ENCODE results near the gene BRSK1. TPM values are rescaled to one million over a fixed set of nuclear protein-coding genes. Genes with fewer than 3 reads are reported as not detected.

The BRSK1 gene
- total and polyA plus RNA-seq, 2 of the 13 experiments (the other 11 are each of a cell fraction or from before 2014, with no cell fraction given) = 0.18 to 1.2 TPM

DNA sequence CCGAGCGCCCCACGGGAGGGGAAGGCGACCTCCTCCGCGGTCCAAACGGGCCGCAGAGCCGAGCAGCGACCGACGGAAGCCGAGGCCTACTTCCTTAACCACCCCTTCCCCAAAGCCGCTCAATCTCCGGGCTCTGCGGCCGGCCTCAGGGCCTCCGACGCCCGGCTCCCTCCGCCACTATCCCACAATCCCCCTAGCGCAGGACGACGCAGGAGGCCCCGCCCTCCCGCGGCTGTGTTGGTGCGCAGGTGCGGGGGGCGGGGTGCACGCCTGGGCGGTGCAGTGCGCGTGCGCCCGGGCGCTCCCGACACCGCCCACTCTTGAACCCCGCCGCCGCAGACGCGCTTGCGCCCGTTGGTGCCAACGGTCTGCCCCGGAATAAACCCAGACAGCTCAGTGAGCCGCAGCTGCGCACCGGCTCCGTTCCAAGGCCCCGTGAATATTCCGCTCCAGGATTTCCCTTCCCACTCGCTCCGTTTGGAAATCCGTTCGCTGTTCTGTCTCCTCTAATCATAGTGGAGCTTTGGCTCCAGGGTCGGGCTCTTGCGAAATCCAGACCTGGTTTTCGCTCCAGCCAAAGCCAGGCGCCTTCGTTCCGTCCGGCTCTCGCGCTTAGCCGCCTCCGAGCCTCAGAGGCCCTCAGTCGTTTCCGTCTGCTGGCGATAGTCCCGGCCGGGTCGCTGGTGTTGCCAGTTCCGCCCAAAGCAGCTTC is 24.8 kb upstream of the BRSK1 start, which contains the start of gene PPP6R1 (continued):
- TF ChIP-seq, protein P1, sequence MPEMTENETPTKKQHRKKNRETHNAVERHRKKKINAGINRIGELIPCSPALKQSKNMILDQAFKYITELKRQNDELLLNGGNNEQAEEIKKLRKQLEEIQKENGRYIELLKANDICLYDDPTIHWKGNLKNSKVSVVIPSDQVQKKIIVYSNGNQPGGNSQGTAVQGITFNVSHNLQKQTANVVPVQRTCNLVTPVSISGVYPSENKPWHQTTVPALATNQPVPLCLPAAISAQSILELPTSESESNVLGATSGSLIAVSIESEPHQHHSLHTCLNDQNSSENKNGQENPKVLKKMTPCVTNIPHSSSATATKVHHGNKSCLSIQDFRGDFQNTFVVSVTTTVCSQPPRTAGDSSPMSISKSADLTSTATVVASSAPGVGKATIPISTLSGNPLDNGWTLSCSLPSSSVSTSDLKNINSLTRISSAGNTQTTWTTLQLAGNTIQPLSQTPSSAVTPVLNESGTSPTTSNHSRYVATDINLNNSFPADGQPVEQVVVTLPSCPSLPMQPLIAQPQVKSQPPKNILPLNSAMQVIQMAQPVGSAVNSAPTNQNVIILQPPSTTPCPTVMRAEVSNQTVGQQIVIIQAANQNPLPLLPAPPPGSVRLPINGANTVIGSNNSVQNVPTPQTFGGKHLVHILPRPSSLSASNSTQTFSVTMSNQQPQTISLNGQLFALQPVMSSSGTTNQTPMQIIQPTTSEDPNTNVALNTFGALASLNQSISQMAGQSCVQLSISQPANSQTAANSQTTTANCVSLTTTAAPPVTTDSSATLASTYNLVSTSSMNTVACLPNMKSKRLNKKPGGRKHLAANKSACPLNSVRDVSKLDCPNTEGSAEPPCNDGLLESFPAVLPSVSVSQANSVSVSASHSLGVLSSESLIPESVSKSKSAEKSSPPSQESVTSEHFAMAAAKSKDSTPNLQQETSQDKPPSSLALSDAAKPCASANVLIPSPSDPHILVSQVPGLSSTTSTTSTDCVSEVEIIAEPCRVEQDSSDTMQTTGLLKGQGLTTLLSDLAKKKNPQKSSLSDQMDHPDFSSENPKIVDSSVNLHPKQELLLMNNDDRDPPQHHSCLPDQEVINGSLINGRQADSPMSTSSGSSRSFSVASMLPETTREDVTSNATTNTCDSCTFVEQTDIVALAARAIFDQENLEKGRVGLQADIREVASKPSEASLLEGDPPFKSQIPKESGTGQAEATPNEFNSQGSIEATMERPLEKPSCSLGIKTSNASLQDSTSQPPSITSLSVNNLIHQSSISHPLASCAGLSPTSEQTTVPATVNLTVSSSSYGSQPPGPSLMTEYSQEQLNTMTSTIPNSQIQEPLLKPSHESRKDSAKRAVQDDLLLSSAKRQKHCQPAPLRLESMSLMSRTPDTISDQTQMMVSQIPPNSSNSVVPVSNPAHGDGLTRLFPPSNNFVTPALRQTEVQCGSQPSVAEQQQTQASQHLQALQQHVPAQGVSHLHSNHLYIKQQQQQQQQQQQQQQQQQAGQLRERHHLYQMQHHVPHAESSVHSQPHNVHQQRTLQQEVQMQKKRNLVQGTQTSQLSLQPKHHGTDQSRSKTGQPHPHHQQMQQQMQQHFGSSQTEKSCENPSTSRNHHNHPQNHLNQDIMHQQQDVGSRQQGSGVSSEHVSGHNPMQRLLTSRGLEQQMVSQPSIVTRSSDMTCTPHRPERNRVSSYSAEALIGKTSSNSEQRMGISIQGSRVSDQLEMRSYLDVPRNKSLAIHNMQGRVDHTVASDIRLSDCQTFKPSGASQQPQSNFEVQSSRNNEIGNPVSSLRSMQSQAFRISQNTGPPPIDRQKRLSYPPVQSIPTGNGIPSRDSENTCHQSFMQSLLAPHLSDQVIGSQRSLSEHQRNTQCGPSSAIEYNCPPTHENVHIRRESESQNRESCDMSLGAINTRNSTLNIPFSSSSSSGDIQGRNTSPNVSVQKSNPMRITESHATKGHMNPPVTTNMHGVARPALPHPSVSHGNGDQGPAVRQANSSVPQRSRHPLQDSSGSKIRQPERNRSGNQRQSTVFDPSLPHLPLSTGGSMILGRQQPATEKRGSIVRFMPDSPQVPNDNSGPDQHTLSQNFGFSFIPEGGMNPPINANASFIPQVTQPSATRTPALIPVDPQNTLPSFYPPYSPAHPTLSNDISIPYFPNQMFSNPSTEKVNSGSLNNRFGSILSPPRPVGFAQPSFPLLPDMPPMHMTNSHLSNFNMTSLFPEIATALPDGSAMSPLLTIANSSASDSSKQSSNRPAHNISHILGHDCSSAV (CRISPR knock-in tag; IDR thresholded peaks at IDR 0.05; ENCODE audit: borderline replicate concordance) = no peak
- no peak; the same call in 1 of the 2 replicates for TF ChIP-seq KAT7 (CRISPR knock-in tag; IDR thresholded peaks at IDR 0.05; ENCODE audit: borderline replicate concordance)
- peak; percentile 79 for TF ChIP-seq HNRNPK (IDR thresholded peaks at IDR 0.05; ENCODE audit: low read depth, low read length, poor library complexity, severe bottlenecking)
- TF ChIP-seq SAP130 (CRISPR knock-in tag; IDR thresholded peaks at IDR 0.05; ENCODE audit: low read depth) = peak; percentile 97
- TF ChIP-seq ZMAT3 (CRISPR knock-in tag; conservative IDR thresholded peaks at IDR 0.05) = peak; percentile 37; the same call in 1 of the 2 replicates
- peak; percentile 24; the same call in 1 of the 2 replicates for TF ChIP-seq TBP (CRISPR knock-in tag; IDR thresholded peaks at IDR 0.05)
- TF ChIP-seq REL (CRISPR knock-in tag; conservative IDR thresholded peaks at IDR 0.05) = peak; percentile 52; the same call in 1 of the 2 replicates
- peak; percentile 82 for TF ChIP-seq ZNF430 (CRISPR knock-in tag; IDR thresholded peaks at IDR 0.05)
- TF ChIP-seq, protein P2, sequence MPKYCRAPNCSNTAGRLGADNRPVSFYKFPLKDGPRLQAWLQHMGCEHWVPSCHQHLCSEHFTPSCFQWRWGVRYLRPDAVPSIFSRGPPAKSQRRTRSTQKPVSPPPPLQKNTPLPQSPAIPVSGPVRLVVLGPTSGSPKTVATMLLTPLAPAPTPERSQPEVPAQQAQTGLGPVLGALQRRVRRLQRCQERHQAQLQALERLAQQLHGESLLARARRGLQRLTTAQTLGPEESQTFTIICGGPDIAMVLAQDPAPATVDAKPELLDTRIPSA (CRISPR knock-in tag; IDR thresholded peaks at IDR 0.05; ENCODE audit: borderline replicate concordance) = no peak
- TF ChIP-seq ZNF761 (CRISPR knock-in tag; conservative IDR thresholded peaks at IDR 0.05) = peak; percentile 90
- TF ChIP-seq LCORL (IDR thresholded peaks at IDR 0.05) = no peak
- peak; percentile 87 for TF ChIP-seq LCORL (CRISPR knock-in tag; IDR thresholded peaks at IDR 0.05)
- no peak for TF ChIP-seq ZNF558 (CRISPR knock-in tag; IDR thresholded peaks at IDR 0.05; ENCODE audit: borderline replicate concordance)
- TF ChIP-seq ZNF235 (CRISPR knock-in tag; IDR thresholded peaks at IDR 0.05; ENCODE audit: borderline replicate concordance) = no peak
- TF ChIP-seq, protein P3, sequence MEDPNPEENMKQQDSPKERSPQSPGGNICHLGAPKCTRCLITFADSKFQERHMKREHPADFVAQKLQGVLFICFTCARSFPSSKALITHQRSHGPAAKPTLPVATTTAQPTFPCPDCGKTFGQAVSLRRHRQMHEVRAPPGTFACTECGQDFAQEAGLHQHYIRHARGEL (CRISPR knock-in tag; IDR thresholded peaks at IDR 0.05) = no peak
- peak; percentile 89 for TF ChIP-seq BORCS8-MEF2B (CRISPR knock-in tag; IDR thresholded peaks at IDR 0.05)
- TF ChIP-seq, protein P4, sequence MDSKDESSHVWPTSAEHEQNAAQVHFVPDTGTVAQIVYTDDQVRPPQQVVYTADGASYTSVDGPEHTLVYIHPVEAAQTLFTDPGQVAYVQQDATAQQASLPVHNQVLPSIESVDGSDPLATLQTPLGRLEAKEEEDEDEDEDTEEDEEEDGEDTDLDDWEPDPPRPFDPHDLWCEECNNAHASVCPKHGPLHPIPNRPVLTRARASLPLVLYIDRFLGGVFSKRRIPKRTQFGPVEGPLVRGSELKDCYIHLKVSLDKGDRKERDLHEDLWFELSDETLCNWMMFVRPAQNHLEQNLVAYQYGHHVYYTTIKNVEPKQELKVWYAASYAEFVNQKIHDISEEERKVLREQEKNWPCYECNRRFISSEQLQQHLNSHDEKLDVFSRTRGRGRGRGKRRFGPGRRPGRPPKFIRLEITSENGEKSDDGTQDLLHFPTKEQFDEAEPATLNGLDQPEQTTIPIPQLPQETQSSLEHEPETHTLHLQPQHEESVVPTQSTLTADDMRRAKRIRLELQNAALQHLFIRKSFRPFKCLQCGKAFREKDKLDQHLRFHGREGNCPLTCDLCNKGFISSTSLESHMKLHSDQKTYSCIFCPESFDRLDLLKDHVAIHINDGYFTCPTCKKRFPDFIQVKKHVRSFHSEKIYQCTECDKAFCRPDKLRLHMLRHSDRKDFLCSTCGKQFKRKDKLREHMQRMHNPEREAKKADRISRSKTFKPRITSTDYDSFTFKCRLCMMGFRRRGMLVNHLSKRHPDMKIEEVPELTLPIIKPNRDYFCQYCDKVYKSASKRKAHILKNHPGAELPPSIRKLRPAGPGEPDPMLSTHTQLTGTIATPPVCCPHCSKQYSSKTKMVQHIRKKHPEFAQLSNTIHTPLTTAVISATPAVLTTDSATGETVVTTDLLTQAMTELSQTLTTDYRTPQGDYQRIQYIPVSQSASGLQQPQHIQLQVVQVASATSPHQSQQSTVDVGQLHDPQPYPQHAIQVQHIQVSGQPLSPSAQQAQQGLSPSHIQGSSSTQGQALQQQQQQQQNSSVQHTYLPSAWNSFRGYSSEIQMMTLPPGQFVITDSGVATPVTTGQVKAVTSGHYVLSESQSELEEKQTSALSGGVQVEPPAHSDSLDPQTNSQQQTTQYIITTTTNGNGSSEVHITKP (CRISPR knock-in tag; IDR thresholded peaks at IDR 0.05; ENCODE audit: low read depth) = peak; percentile 86; the same call in 1 of the 2 replicates
